Medulla oblongata (tissue), 1 donor: ENCODE measurements around the gene NFXL1.
"Not testable (repeated sequence)": the region's sequence is repeated elsewhere in the genome, so short reads cannot be mapped to it uniquely, and the experiment has no call there.

Source experiments
- DNase-seq: peaks from one replicate; pipeline ENCODE4 v3.0.0-alpha.2; 2015; ENCODE audit errors: extremely low spot score

Gene NFXL1

GRCh38 chr4:47914220-47914925, at the start of gene NFXL1:
Gene NFXL1 (minus strand): TSS chr4:47914583. CDS start chr4:47914203, 380 bp downstream.
- peak; percentile 97 for DNase-seq

- no peak for DNase-seq
Measured at GRCh38 chr4:47954677-47955076, 40.3 kb upstream of the NFXL1 start.

- no peak for DNase-seq
Measured at GRCh38 chr4:47954245-47954644, 39.9 kb upstream of the NFXL1 start.

GRCh38 chr4:47945930-47946726, 31.7 kb upstream of the NFXL1 start:
- DNase-seq: no peak

GRCh38 chr4:47942081-47942819, 27.9 kb upstream of the NFXL1 start:
- no peak for DNase-seq

GRCh38 chr4:47939456-47939855, 25.1 kb upstream of the NFXL1 start:
- no peak for DNase-seq

- DNase-seq: no peak
Measured at GRCh38 chr4:47936336-47936735, 22.0 kb upstream of the NFXL1 start.

GRCh38 chr4:47933840-47934239, 19.5 kb upstream of the NFXL1 start:
- DNase-seq: peak; percentile 50

GRCh38 chr4:47930971-47931804, 16.8 kb upstream of the NFXL1 start:
- peak; percentile 6 for DNase-seq

GRCh38 chr4:47929682-47930201, 15.4 kb upstream of the NFXL1 start:
- no peak for DNase-seq

- DNase-seq: peak; percentile 77
Measured at GRCh38 chr4:47926667-47927258, 12.4 kb upstream of the NFXL1 start.

GRCh38 chr4:47923261-47923608, 8.9 kb upstream of the NFXL1 start:
- DNase-seq: not testable (repeated sequence)

- not testable (repeated sequence) for DNase-seq
Measured at GRCh38 chr4:47922436-47923260, 8.3 kb upstream of the NFXL1 start.

GRCh38 chr4:47917163-47917562, 2.8 kb upstream of the NFXL1 start:
- DNase-seq: not testable (repeated sequence)

- DNase-seq: no peak
Measured at GRCh38 chr4:47915378-47915777, 995 bp upstream of the NFXL1 start.

GRCh38 chr4:47914926-47915237, 499 bp upstream of the NFXL1 start:
- no peak for DNase-seq

GRCh38 chr4:47913861-47914219, 543 bp downstream of the NFXL1 start:
- DNase-seq: peak; percentile 13

- no peak for DNase-seq
Measured at GRCh38 chr4:47913330-47913729, 1.1 kb downstream of the NFXL1 start.

GRCh38 chr4:47907089-47907646, 7.2 kb downstream of the NFXL1 start:
- DNase-seq: no peak

- DNase-seq: no peak
Measured at GRCh38 chr4:47899639-47900038, 14.7 kb downstream of the NFXL1 start.
